PFSK-1 (cell line): ENCODE results near the gene TNNT2.

Source experiments
- POLR2AphosphoS5 ChIP-seq: IDR thresholded peaks from 2 replicates; pipeline ENCODE4 v1.6.1; 2012; ENCODE audit warnings: low read depth, mild to moderate bottlenecking, control low read depth, low read length, moderate library complexity
- REST ChIP-seq, 2 experiments: IDR thresholded peaks; 2 replicates each; pipeline versions ENCODE4 v1.6.1 to v1.8.0; 2011 to 2012; ENCODE audit warnings: low read depth in 2 of 2, low read length in 2 of 2, control low read depth in 1 of 2, inconsistent platforms in 1 of 2, mild to moderate bottlenecking in 1 of 2, moderate library complexity in 1 of 2; ENCODE audit not compliant: insufficient read depth in 1 of 2
- SIN3A ChIP-seq: IDR thresholded peaks from 2 replicates; pipeline ENCODE4 v1.6.1; 2012; ENCODE audit warnings: mild to moderate bottlenecking, low read length, moderate library complexity, borderline replicate concordance; ENCODE audit not compliant: insufficient read depth
- TAF1 ChIP-seq: IDR thresholded peaks from 2 replicates; pipeline ENCODE4 v1.6.1; 2012; ENCODE audit warnings: low read length, control low read depth, borderline replicate concordance; ENCODE audit not compliant: insufficient read depth

GRCh38 chr1:201327687-201328240 is 49.7 kb downstream of the TNNT2 start:
- no peak for TF ChIP-seq POLR2AphosphoS5
- no peak for TF ChIP-seq SIN3A
- no peak for TF ChIP-seq TAF1
- no peak for TF ChIP-seq REST (IDR thresholded peaks at IDR 0.05; ENCODE audit: insufficient read depth in 1 of 2, low read depth in 2 of 2, low read length in 2 of 2)
